ENCODE data around the gene PLB1.

The PLB1 gene

DNA sequence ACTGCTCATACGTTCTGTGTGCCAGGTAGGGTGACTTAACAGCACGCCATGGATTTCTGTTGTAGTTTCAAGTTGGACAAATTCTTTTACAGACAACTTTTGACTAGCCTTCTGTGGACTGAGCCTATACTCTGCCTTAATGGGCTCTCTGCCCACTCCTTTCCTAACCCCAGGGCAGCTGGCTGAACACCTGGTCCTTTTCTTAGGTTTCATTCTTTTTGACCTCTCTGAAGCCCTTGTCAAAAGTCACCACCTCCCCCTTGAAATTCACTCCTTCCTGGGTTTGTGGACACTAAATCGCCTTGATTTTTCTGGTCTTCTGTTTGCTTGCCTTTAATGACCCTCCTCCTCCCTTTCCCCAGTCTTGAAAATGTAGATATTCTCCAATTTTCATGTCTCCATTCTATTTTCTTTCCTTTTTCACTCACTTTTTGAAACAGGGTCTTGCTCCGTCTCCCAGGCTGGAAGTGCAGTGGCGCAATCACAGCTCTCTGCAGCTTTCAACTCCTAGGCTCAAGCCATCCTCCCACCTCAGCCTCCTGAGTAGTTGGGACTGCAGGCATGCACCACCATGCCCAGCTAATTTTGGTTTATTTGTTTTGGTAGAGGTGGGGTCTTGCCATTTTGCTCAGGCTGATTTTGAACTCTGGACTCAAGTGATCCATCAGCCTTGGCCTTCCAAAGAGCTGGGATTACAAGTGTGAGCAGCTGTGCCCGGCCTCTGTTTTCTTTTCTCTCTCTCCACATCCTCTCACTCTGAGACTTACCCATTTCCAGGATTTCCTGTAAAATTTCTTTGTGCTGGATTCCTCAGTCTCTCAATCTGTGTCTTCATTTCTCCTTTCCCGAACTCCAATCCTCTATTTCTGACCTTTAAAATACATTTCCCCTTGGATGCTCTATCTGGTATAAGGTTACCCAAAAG lies 112.9 kb downstream of the PLB1 start:
- Histone ChIP-seq H3K27ac (no peak overlapping the region), H3K9ac (ENCODE audit: insufficient read length) (no peak overlapping the region), H3K9me3 (ENCODE audit: low read depth, low read length) (no peaks in the 10 kb centered on the region), H3K36me3 (ENCODE audit: insufficient read depth, low read length) (no peaks in the 10 kb centered on the region), H3K4me3 (no peak overlapping the region)
- DNase-seq (ENCODE audit: low read depth, low spot score): no peak
- TF ChIP-seq POLR2AphosphoS5 (IDR thresholded peaks at IDR 0.05; ENCODE audit: borderline replicate concordance, low read depth, low read length): no peak
- no peak for TF ChIP-seq EZH2 (IDR thresholded peaks at IDR 0.05)
- no peak for TF ChIP-seq FOXP2 (optimal IDR thresholded peaks at IDR 0.05; ENCODE audit: control extremely low read depth, extremely low read length, insufficient read depth)

DNA sequence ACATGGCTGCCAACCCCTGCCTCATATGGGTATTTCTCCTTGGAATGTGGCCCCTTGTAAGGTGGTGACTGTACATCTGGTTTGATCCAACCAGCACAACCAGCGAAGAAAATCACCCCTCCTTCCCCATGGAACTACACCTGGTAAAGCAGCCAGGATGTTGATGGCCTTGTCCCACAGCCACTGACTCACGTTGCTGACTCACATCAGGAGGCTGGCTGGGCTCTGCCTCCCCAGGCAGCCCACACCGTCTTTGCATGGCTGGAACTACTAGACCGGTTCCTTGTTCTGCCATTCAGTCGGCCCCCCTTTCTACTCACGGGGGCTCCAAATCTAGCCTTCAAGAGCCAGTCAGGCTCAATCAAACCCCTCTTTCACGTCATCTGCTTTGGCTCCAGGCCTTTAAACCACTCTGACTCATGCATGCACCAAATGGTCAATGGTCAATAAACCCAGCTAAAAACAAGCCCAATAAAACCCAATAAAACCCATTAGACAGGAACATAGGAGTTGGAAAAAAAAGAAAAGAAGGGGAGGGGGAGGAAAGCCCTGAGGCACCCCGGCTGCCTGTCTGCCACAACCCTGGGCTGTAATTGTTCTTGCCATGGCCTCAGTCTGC lies 114.8 kb downstream of the PLB1 start:
- DNase-seq (ENCODE audit: low read depth, low spot score): no peak
- H3K9me3 ChIP-seq (ENCODE audit: low read depth, low read length): no peaks in the 10 kb centered on the region

DNA sequence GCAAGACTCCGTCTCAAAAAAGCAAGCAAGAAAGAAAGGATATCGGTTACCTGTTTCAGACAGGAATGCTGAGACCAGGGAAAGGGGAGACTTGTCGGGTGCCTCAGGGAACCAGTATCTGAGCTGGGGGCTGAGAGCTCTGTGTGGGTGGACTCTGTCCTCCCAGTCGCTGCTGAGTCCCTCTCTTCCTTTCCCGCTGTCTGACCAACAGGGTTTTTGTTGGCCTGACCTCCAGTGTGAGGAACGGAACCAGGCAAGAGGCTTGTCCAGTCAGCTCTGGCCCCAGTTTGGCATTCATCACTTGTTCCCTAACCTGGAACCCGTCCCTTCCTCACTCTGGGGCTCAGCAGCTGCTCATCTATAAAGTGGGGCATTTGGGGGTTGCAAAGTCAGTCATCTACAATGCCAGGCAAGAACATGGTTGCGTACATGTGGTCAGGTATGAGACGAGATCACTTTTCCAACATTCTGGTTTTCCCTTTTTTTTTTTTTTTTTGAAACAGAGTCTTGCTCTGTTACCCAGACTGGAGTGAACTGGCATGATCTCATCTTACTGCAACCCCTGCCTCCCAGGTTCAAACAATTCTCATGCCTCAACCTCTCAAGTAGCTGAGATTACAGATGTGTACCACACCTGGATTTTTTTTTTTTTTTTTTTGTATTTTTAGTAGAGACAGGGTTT lies 116.4 kb downstream of the PLB1 start:
- Histone ChIP-seq H3K9me3 (ENCODE audit: low read depth, low read length) (no peaks in the 10 kb centered on the region), H3K4me3 (no peak overlapping the region), H3K27ac (no peak overlapping the region), H3K9ac (ENCODE audit: insufficient read length) (no peak overlapping the region), H3K36me3 (ENCODE audit: insufficient read depth, low read length) (no peaks in the 10 kb centered on the region)
- no peak for TF ChIP-seq FOXP2 (optimal IDR thresholded peaks at IDR 0.05; ENCODE audit: control extremely low read depth, extremely low read length, insufficient read depth)
- TF ChIP-seq EZH2 (IDR thresholded peaks at IDR 0.05): no peak
- TF ChIP-seq POLR2AphosphoS5 (IDR thresholded peaks at IDR 0.05; ENCODE audit: borderline replicate concordance, low read depth, low read length): no peak
- no peak for DNase-seq (ENCODE audit: low read depth, low spot score)

More for the DNA sequence above, 114.8 kb downstream of the PLB1 start:
- H3K27ac ChIP-seq: no peak overlapping the region
- no peak overlapping the region for H3K9ac ChIP-seq (ENCODE audit: insufficient read length)
- TF ChIP-seq POLR2AphosphoS5 (IDR thresholded peaks at IDR 0.05; ENCODE audit: borderline replicate concordance, low read depth, low read length): no peak
- TF ChIP-seq FOXP2 (optimal IDR thresholded peaks at IDR 0.05; ENCODE audit: control extremely low read depth, extremely low read length, insufficient read depth): no peak
- TF ChIP-seq EZH2 (IDR thresholded peaks at IDR 0.05): no peak
- H3K36me3 ChIP-seq (ENCODE audit: insufficient read depth, low read length): no peaks in the 10 kb centered on the region
- H3K4me3 ChIP-seq: no peak overlapping the region

DNA sequence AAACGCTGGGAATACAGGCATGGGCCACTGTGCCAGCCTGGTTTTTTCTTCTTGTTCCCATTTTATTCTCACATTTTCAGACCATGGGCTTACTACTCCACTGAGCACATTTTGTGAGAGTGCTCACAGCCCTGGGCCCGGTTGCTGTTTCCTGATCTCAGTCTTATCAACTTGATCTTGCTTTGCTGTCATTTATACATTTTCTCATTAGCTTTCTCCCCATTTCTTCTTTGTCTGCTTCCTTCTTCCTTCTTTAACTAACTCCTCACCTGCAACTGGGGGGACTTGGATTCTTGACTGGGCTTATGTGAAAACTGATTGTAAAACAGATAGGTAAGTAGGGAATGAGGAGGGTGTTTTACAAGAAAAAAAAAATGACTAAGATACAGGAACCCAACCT lies 117.3 kb downstream of the PLB1 start:
- Histone ChIP-seq H3K9ac (ENCODE audit: insufficient read length) (no peak overlapping the region), H3K27ac (no peak overlapping the region), H3K4me3 (no peak overlapping the region), H3K9me3 (ENCODE audit: low read depth, low read length) (no peaks in the 10 kb centered on the region), H3K36me3 (ENCODE audit: insufficient read depth, low read length) (no peaks in the 10 kb centered on the region)
- no peak for DNase-seq (ENCODE audit: low read depth, low spot score)
- TF ChIP-seq POLR2AphosphoS5 (IDR thresholded peaks at IDR 0.05; ENCODE audit: borderline replicate concordance, low read depth, low read length) (no peak), FOXP2 (optimal IDR thresholded peaks at IDR 0.05; ENCODE audit: control extremely low read depth, extremely low read length, insufficient read depth) (no peak), EZH2 (IDR thresholded peaks at IDR 0.05) (no peak)

DNA sequence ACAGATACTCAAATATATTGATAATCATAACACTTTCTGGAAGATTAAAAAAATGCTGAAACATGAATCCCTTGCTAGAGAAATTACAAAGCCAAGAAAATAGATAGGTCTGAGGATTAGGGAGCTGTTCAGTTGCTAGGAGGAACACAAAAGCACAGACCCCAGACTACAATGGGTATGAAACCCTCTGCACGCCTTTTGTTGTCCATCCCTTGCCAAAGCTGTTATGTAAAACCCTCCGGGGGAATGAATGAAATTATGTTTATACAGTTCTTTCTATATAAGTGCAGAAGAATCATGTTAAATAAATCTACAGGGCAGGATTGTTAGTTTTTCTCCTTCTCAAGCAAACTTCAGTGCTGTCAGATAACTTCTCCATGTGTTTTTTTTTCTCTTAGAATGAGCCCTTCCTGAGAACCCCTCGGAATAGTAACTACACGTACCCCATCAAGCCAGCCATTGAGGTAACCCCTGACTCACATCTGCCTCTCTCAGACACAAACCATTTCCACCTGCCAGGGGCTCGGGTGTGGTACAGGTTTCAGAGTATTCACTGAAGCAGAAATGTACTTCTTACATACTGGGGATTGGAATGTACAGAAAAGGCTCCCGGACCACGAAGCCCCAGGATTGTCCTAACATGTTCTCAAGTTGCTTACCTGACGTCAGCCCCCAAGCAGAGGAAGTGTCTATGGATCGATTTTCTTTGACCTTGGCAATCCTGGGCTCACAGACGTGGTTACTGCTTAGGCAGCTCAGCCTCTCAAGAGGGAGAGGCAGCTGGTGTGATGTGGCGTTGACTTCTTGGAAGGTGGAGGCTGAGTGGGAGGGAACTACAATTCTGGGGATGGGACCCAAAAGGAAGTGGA lies 118.0 kb downstream of the PLB1 start:
- Histone ChIP-seq H3K9ac (ENCODE audit: insufficient read length) (no peak overlapping the region), H3K27ac (no peak overlapping the region), H3K4me3 (no peak overlapping the region), H3K9me3 (ENCODE audit: low read depth, low read length) (no peaks in the 10 kb centered on the region), H3K36me3 (ENCODE audit: insufficient read depth, low read length) (no peaks in the 10 kb centered on the region)
- TF ChIP-seq FOXP2 (optimal IDR thresholded peaks at IDR 0.05; ENCODE audit: control extremely low read depth, extremely low read length, insufficient read depth) (no peak), EZH2 (IDR thresholded peaks at IDR 0.05) (no peak), POLR2AphosphoS5 (IDR thresholded peaks at IDR 0.05; ENCODE audit: borderline replicate concordance, low read depth, low read length) (no peak)
- no peak for DNase-seq (ENCODE audit: low read depth, low spot score)

DNA sequence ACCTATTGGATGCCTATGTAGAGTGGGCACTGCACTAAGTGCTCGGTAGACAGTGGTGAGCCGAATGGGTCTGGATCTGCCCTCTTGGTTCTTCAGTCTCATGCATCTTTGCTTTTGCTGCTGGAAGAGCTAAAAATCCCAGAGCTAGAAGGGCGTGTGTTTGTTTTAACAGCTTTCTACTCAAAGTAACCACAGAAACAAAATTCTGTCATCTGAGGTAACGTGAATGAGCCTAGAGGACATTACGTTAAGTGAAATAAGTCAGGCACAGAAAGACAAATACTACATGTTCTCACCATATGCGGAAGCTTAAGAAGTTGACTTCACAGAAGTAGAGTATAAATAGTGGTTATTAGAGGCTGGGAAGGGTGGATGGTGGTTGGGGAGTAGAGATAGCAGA lies 119.8 kb downstream of the PLB1 start:
- Histone ChIP-seq H3K4me3 (no peak overlapping the region), H3K36me3 (ENCODE audit: insufficient read depth, low read length) (no peaks in the 10 kb centered on the region), H3K9ac (ENCODE audit: insufficient read length) (no peak overlapping the region), H3K9me3 (ENCODE audit: low read depth, low read length) (no peaks in the 10 kb centered on the region), H3K27ac (no peak overlapping the region)
- no peak for DNase-seq (ENCODE audit: low read depth, low spot score)
- no peak for TF ChIP-seq POLR2AphosphoS5 (IDR thresholded peaks at IDR 0.05; ENCODE audit: borderline replicate concordance, low read depth, low read length)
- TF ChIP-seq FOXP2 (optimal IDR thresholded peaks at IDR 0.05; ENCODE audit: control extremely low read depth, extremely low read length, insufficient read depth): no peak
- TF ChIP-seq EZH2 (IDR thresholded peaks at IDR 0.05): no peak

DNA sequence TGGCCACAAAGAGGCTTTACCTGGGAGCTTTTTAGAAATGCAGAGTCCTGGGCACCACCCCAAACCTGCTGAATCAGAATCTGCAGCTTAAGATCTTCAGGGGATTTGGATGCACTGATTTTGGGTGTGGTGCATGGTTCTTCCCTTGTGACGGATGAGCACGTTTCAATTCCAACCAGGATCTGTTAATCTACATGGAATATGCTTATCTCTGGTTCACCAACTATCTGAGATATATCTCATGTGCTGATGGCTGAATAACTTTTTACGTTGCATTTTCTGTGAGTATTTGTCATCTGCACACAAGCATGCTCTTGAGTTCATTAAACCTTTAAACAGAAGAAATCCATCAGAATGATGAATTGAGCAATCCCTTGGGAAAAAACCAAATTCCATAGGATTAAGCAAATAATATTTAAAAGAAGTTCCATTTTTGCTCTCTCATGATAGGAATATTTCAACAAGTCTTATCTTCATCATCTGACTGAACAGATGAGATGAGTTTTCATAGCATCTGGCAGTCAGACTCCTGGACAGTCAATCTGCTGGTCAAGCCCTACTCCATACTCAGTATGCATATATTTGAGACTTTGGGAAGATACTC lies 120.6 kb downstream of the PLB1 start:
- H3K4me3 ChIP-seq: no peak overlapping the region
- H3K36me3 ChIP-seq (ENCODE audit: insufficient read depth, low read length): no peaks in the 10 kb centered on the region
- H3K27ac ChIP-seq: no peak overlapping the region
- H3K9me3 ChIP-seq (ENCODE audit: low read depth, low read length): no peaks in the 10 kb centered on the region
- TF ChIP-seq POLR2AphosphoS5 (IDR thresholded peaks at IDR 0.05; ENCODE audit: borderline replicate concordance, low read depth, low read length) (no peak), EZH2 (IDR thresholded peaks at IDR 0.05) (no peak), FOXP2 (optimal IDR thresholded peaks at IDR 0.05; ENCODE audit: control extremely low read depth, extremely low read length, insufficient read depth) (no peak)
- H3K9ac ChIP-seq (ENCODE audit: insufficient read length): no peak overlapping the region
- no peak for DNase-seq (ENCODE audit: low read depth, low spot score)
